Gastrocnemius medialis (tissue), 4 donors: Measurements from ENCODE around the gene MSI2. TPM values are rescaled to one million over a fixed set of nuclear protein-coding genes. Genes with fewer than 3 reads are reported as not detected.

Experiments used
- ATAC-seq, 2 donors: fragments of 150-250 bp; one replicate each; pipeline ENCODE4 v1.9.1; 2016
- DNase-seq, 2 donors: peaks; one replicate each; pipeline ENCODE4 v3.0.0-alpha.2; 2019
- H3K27ac ChIP-seq, 4 donors: fragments of 200-600 bp; sonication (generic); 1 replicate in 1 of 4; 2 replicates in 3 of 4; pipeline ENCODE4 v1.5.1; 2016 to 2018; ENCODE audit warnings: mild to moderate bottlenecking in 2 of 4, moderate library complexity in 1 of 4
- H3K27me3 ChIP-seq, 3 donors: fragments of 200-600 bp; sonication (generic) in 2 of 3; 1 replicate in 1 of 3; 2 replicates in 2 of 3; pipeline versions ENCODE4 v1.5.1 to v1.6.0; 2016 to 2019; ENCODE audit warnings: mild to moderate bottlenecking in 1 of 3, moderate library complexity in 1 of 3
- H3K36me3 ChIP-seq, 2 donors: fragments of 200-600 bp; sonication (generic) in 1 of 2; one replicate each; pipeline ENCODE4 v1.5.1; 2017 to 2018
- H3K4me1 ChIP-seq, 2 donors: fragments of 200-600 bp; sonication (generic) in 1 of 2; one replicate each; pipeline ENCODE4 v1.5.1; 2016 to 2017; ENCODE audit warnings: mild to moderate bottlenecking in 2 of 2
- H3K4me3 ChIP-seq, 4 donors: fragments of 200-600 bp; sonication (generic) in 3 of 4; 1 replicate in 1 of 4; 2 replicates in 3 of 4; pipeline ENCODE4 v1.5.1; 2016 to 2019; ENCODE audit warnings: mild to moderate bottlenecking in 2 of 4
- H3K9me3 ChIP-seq, 3 donors: fragments of 200-600 bp; sonication (generic) in 2 of 3; 1 replicate in 1 of 3; 2 replicates in 2 of 3; pipeline ENCODE4 v1.5.1; 2016 to 2019
- POLR2A ChIP-seq, 2 donors: fragments of 450-650 bp; IDR thresholded peaks; one replicate each; pipeline ENCODE4 v1.6.1; 2017; ENCODE audit warnings: antibody characterized with exemption in 2 of 2, mild to moderate bottlenecking in 2 of 2, moderate library complexity in 2 of 2
- in situ Hi-C, 4 donors: fragments of 200-750 bp; cut with MboI; loops; one replicate each; pipeline versions ENCODE4 v1.15.0 to v1.8.0; 2017; ENCODE audit warnings: low sequenced_read_pairs in 4 of 4
- intact Hi-C: fragments of 100-400 bp; cut with DNase I; formaldehyde crosslinking; loops from one replicate; pipeline ENCODE4 v1.15.1; 2023; ENCODE audit warnings: low total_unique reads
- total RNA-seq, 4 donors: library from RNA; depleted of rRNA; stranded (reverse); fragments of >200 nt; gene quantifications; one replicate each; pipeline versions ENCODE4 v1.1.0 to v1.2.3, GENCODE V29; 2016
- TF ChIP-seq, protein P1 (sequence below), 5 experiments: fragments of 450-650 bp in 3 of 5; fragments of 200-600 bp in 2 of 5; sonication (generic) in 2 of 5; IDR thresholded peaks in 4 of 5; conservative IDR thresholded peaks in 1 of 5; 1 replicate in 4 of 5; 2 replicates in 1 of 5; pipeline ENCODE4 v1.5.1; 2016 to 2019; ENCODE audit warnings: antibody characterized with exemption in 5 of 5, mild to moderate bottlenecking in 3 of 5, moderate library complexity in 3 of 5

MSI2 gene
- total RNA-seq, 4 donors from 2014 or later = 33.1 to 66.2 (median 48.5) TPM

DNA sequence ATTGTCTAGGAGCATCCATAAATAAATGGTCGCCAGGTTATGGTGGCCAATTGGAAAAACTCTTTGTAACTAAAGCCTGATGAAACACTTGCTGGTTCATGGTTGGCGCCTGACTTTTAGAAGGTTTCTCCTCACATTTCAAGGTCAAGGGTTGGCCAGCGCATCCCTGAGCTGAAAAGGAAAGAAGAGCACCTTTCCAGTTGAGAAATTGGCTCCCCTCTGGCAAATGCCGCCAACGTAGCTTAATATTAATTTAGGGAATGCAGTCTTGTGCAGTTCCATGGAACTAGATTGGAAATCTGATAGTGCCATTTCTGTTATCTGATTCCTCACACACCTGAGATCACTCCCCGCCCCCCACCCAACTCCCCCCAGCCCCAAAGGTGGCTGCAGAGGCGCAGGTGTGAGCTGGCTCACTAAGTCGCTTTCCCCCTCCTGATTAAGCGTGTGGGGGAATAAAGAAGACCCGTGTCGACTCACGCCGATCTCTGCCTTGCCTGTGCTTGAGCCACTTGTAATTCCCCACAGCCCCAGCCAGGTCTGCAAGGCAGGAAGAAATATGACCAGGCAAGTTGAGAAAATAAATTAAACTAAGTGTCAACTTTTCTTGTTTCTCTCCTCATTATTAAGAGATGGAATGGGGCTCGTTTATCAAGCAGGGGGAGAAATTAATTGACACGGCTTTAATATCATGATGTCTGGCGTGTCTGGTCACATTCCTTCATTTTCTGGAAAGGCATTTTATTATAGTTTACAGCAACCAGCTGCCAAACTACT is 331.1 kb downstream of the MSI2 start:
- Histone ChIP-seq H3K4me3 (no peak overlapping the region), H3K27me3 (no peaks in the 10 kb centered on the region), H3K9me3 (no peaks in the 10 kb centered on the region), H3K36me3 (no peaks in the 10 kb centered on the region), H3K4me1 (peaks cover 28 to 63% of the 10 kb centered on the region in 2 donors), H3K27ac (peak overlapping the region; percentile 71 to 87 (median 78))
- in situ Hi-C loops = loop anchor here in 1 of 4 donors (25.0 kb wide), 1 partner anchor 400 kb away; the partner anchor contains the start of gene VEZF1
- DNase-seq (peak in 1 of 2 donors; percentile 51), ATAC-seq (no peak)
- TF ChIP-seq, protein P1, sequence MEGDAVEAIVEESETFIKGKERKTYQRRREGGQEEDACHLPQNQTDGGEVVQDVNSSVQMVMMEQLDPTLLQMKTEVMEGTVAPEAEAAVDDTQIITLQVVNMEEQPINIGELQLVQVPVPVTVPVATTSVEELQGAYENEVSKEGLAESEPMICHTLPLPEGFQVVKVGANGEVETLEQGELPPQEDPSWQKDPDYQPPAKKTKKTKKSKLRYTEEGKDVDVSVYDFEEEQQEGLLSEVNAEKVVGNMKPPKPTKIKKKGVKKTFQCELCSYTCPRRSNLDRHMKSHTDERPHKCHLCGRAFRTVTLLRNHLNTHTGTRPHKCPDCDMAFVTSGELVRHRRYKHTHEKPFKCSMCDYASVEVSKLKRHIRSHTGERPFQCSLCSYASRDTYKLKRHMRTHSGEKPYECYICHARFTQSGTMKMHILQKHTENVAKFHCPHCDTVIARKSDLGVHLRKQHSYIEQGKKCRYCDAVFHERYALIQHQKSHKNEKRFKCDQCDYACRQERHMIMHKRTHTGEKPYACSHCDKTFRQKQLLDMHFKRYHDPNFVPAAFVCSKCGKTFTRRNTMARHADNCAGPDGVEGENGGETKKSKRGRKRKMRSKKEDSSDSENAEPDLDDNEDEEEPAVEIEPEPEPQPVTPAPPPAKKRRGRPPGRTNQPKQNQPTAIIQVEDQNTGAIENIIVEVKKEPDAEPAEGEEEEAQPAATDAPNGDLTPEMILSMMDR (IDR thresholded peaks at IDR 0.05 in 4 of 5, conservative IDR thresholded peaks at IDR 0.05 in 1 of 5) = no peak
- TF ChIP-seq POLR2A (IDR thresholded peaks at IDR 0.05) = no peak
- intact Hi-C loops = loop anchor here (5.0 to 10.0 kb wide), 2 partner anchors 145 to 483 kb away; no protein-coding TSS in a partner anchor

DNA sequence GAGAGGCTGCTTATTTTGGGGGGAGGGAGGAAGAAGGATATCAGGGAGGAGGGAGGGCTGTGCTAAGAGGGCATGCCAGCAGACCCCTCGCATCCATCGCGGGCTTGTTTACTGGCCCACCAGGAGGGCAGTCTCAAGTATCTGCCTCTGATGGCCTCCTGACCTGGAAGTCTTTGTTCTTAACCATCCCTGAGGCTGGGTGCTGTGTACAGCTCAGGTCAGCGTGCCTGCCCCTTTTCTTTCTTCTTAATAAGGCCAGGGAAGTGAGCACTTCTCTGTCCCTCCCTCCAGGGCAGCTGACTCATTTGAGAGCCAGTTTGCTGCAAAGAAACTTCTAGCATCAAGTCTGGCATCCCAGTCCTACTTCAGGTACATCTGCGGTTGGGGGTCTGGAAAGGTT is 331.8 kb downstream of the MSI2 start:
- Histone ChIP-seq H3K4me1 (peaks cover 28 to 63% of the 10 kb centered on the region in 2 donors), H3K36me3 (no peaks in the 10 kb centered on the region), H3K27me3 (no peaks in the 10 kb centered on the region), H3K27ac (peak overlapping the region; percentile 71 to 87 (median 78)), H3K4me3 (no peak overlapping the region), H3K9me3 (no peaks in the 10 kb centered on the region)
- in situ Hi-C loops (loop anchor here in 1 of 4 donors (25.0 kb wide), 1 partner anchor 399 kb away; the partner anchor contains the start of gene VEZF1), intact Hi-C loops (loop anchor here (5.0 to 10.0 kb wide), 2 partner anchors 146 to 483 kb away; no protein-coding TSS in a partner anchor)
- no peak for TF ChIP-seq POLR2A (IDR thresholded peaks at IDR 0.05)
- TF ChIP-seq, protein P1 (IDR thresholded peaks at IDR 0.05 in 4 of 5, conservative IDR thresholded peaks at IDR 0.05 in 1 of 5) = no peak
- peak in 1 of 2 donors; percentile 53 for DNase-seq
- peak; percentile 29 to 47 for ATAC-seq

DNA sequence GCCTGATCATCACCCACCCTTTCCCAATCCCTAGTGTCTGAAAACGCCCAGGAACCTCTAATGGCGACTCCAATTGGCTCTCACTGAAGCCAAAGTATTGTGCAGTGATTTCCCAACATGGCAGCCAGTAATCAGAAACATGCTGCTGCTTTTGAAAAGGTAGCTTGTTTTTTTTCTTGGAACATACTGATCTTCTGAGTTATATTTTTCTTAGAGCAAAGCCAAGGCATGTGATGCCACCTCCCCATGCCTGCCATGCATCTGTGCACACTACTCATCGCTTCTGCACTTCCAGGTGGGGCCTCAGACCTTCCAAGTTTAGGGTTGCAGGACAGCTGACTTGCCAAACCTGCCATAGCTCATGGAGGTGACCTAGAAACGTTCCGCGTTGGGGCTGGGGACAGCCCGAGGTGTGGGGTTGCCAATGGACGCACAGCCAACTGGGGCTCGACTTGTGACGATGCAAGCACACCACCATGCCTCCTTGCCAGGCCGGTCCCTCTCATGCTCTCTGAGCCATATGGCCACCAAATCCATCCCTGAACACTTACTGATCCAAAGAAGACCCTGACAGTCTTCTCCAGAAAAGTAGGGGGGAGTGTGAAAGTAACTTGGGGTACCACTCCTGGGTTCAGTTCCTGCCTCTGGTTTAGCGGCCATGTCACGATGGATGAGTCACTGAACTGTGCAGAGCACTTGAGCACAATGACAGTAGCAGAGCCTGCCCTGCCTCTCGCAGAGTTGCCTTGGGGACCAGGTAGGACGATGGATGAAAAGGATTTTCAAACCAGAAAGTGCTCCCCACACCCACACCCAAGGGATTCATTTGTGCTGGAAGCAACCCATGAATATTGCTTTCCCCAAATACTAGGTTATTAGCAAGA is 333.1 kb downstream of the MSI2 start:
- intact Hi-C loops (loop anchor here (5.0 to 10.0 kb wide), 3 partner anchors 147 to 485 kb away; no protein-coding TSS in a partner anchor), in situ Hi-C loops (loop anchor here in 1 of 4 donors (25.0 kb wide), 1 partner anchor 398 kb away; the partner anchor contains the start of gene VEZF1)
- Histone ChIP-seq H3K27me3 (no peaks in the 10 kb centered on the region), H3K36me3 (no peaks in the 10 kb centered on the region), H3K9me3 (no peaks in the 10 kb centered on the region), H3K4me3 (no peak overlapping the region), H3K4me1 (peaks cover 25 to 60% of the 10 kb centered on the region in 2 donors), H3K27ac (peak overlapping the region; percentile 71 to 87 (median 78))
- ATAC-seq = peak; percentile 85 to 87
- peak; percentile 79 to 89 for DNase-seq
- TF ChIP-seq, protein P1 (IDR thresholded peaks at IDR 0.05 in 4 of 5, conservative IDR thresholded peaks at IDR 0.05 in 1 of 5) = no peak
- TF ChIP-seq POLR2A (IDR thresholded peaks at IDR 0.05) = no peak

GRCh38 chr17:57593739-57594462 is 337.6 kb downstream of the MSI2 start:
- in situ Hi-C loops (loop anchor here in 1 of 4 donors (25.0 kb wide), 1 partner anchor 393 kb away; the partner anchor contains the start of gene VEZF1), intact Hi-C loops (loop anchor here (10.0 kb wide), 1 partner anchor 401 kb away; no protein-coding TSS in a partner anchor)
- H3K27ac ChIP-seq = peak overlapping the region; percentile 18 to 87 (median 68)
- no peak for ATAC-seq
- TF ChIP-seq, protein P1 (IDR thresholded peaks at IDR 0.05 in 4 of 5, conservative IDR thresholded peaks at IDR 0.05 in 1 of 5) = no peak
- no peak for TF ChIP-seq POLR2A (IDR thresholded peaks at IDR 0.05)
- peaks cover 25 to 32% of the 10 kb centered on the region in 2 donors for H3K4me1 ChIP-seq
- H3K27me3 ChIP-seq = no peaks in the 10 kb centered on the region
- H3K9me3 ChIP-seq = no peaks in the 10 kb centered on the region
- no peak overlapping the region for H3K4me3 ChIP-seq
- H3K36me3 ChIP-seq = no peaks in the 10 kb centered on the region
- DNase-seq = no peak
